NCI-H524 (cell line): ENCODE data around the gene VPREB1.
"Not testable (repeated sequence)": the region's sequence is repeated elsewhere in the genome, so short reads cannot be mapped to it uniquely, and the experiment has no call there.

Experiments used
- DNase-seq, 2 experiments: peaks; one replicate each; lab custom pipeline; 2025; lab: John Stamatoyannopoulos, UW

The VPREB1 gene

GRCh38 chr22:22245935-22246525 is 1.4 kb downstream of the VPREB1 start:
- DNase-seq = no peak

GRCh38 chr22:22246706-22247105 is 2.1 kb downstream of the VPREB1 start:
- DNase-seq = no peak

GRCh38 chr22:22248878-22249277 is 4.3 kb downstream of the VPREB1 start:
- no peak for DNase-seq

- not testable (repeated sequence) for DNase-seq
Measured at GRCh38 chr22:22250651-22251050, 6.1 kb downstream of the VPREB1 start.

- not testable (repeated sequence) for DNase-seq
Measured at GRCh38 chr22:22256133-22256532, 11.5 kb downstream of the VPREB1 start.

- DNase-seq = not testable (repeated sequence)
Measured at GRCh38 chr22:22258597-22259415, 14.2 kb downstream of the VPREB1 start.

GRCh38 chr22:22260169-22260568 is 15.6 kb downstream of the VPREB1 start:
- DNase-seq = not testable (repeated sequence)

- DNase-seq = not testable (repeated sequence)
Measured at GRCh38 chr22:22260586-22260985, 16.0 kb downstream of the VPREB1 start.

GRCh38 chr22:22262332-22263074 is 17.9 kb downstream of the VPREB1 start:
- not testable (repeated sequence) for DNase-seq

- not testable (repeated sequence) for DNase-seq
Measured at GRCh38 chr22:22263823-22264222, 19.2 kb downstream of the VPREB1 start.

- not testable (repeated sequence) for DNase-seq
Measured at GRCh38 chr22:22270036-22270676, 25.6 kb downstream of the VPREB1 start.

GRCh38 chr22:22277423-22277822 is 32.8 kb downstream of the VPREB1 start:
- not testable (repeated sequence) for DNase-seq

- DNase-seq = not testable (repeated sequence)
Measured at GRCh38 chr22:22284962-22285756, 40.6 kb downstream of the VPREB1 start.

GRCh38 chr22:22286390-22287105 is 42.0 kb downstream of the VPREB1 start:
- DNase-seq = not testable (repeated sequence)

GRCh38 chr22:22287106-22287626 is 42.6 kb downstream of the VPREB1 start:
- DNase-seq = not testable (repeated sequence)

- not testable (repeated sequence) for DNase-seq
Measured at GRCh38 chr22:22289666-22290065, 45.1 kb downstream of the VPREB1 start.

- DNase-seq = not testable (repeated sequence)
Measured at GRCh38 chr22:22291129-22291806, 46.7 kb downstream of the VPREB1 start.

- DNase-seq = not testable (repeated sequence)
Measured at GRCh38 chr22:22292656-22293055, 48.1 kb downstream of the VPREB1 start.

GRCh38 chr22:22293436-22293835 is 48.9 kb downstream of the VPREB1 start:
- not testable (repeated sequence) for DNase-seq

- not testable (repeated sequence) for DNase-seq
Measured at GRCh38 chr22:22294641-22295040, 50.1 kb downstream of the VPREB1 start.
